OCI-LY3 (cell line): ENCODE results near the gene TRAPPC2.

Experiments
- EZH2phosphoT487 ChIP-seq: fragments of 200-600 bp; shearing (Covaris generic); IDR thresholded peaks from 2 replicates; pipeline ENCODE4 v1.6.1; 2018; ENCODE audit warnings: antibody characterized with exemption, mixed run types, low read depth
- TF ChIP-seq, protein P1 (sequence below): fragments of 200-600, 300-600 bp; sonication (generic); IDR thresholded peaks from 2 replicates; pipeline ENCODE4 v1.5.1; 2014; ENCODE audit warnings: antibody characterized with exemption, low read length, low read depth

DNA sequence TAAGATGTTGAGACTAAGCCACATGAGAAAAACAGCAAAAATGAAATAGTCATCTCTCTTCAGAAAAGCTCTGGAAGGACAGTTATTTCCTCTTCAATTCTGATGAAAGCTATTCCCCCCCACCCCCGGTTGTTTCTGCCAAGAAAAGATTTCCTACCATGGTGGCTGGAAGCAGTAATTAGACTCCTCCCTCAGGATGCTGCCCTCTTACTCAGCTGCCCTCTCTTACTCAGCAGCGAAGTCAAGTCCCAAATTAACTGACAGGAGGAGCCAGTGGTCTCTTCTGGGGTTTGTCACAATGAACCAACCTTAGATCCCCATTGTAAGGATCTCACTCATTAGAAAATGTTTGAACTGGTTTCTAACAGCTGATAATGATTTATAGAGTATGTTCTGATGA lies 44.5 kb upstream of the TRAPPC2 start:
- TF ChIP-seq, protein P1, sequence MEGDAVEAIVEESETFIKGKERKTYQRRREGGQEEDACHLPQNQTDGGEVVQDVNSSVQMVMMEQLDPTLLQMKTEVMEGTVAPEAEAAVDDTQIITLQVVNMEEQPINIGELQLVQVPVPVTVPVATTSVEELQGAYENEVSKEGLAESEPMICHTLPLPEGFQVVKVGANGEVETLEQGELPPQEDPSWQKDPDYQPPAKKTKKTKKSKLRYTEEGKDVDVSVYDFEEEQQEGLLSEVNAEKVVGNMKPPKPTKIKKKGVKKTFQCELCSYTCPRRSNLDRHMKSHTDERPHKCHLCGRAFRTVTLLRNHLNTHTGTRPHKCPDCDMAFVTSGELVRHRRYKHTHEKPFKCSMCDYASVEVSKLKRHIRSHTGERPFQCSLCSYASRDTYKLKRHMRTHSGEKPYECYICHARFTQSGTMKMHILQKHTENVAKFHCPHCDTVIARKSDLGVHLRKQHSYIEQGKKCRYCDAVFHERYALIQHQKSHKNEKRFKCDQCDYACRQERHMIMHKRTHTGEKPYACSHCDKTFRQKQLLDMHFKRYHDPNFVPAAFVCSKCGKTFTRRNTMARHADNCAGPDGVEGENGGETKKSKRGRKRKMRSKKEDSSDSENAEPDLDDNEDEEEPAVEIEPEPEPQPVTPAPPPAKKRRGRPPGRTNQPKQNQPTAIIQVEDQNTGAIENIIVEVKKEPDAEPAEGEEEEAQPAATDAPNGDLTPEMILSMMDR: no peak
- TF ChIP-seq EZH2phosphoT487: no peak
